ENCODE results near the gene PYM1.

The PYM1 gene

GRCh38 chr12:55930771-55931316 is 3.1 kb upstream of the PYM1 start, which contains the start of gene DGKA (continued):
- TF ChIP-seq ZNF501 (tag by site-specific recombination; IDR thresholded peaks at IDR 0.05): 0 out of 2 replicates have a peak, but pooled peaks have one; percentile 32
- TF ChIP-seq PRDM10 (tag by site-specific recombination; IDR thresholded peaks at IDR 0.05): 0 out of 2 replicates have a peak, but pooled peaks have one; percentile 29
- peak; percentile 51 for TF ChIP-seq ZBTB20 (tag by site-specific recombination; IDR thresholded peaks at IDR 0.05)
- TF ChIP-seq PATZ1 (tag by site-specific recombination; IDR thresholded peaks at IDR 0.05): peak; percentile 69
- TF ChIP-seq ZNF335 (tag by site-specific recombination; conservative IDR thresholded peaks at IDR 0.05): 0 out of 2 replicates have a peak, but pooled peaks have one; percentile 45
- TF ChIP-seq PRDM1 (tag by site-specific recombination; IDR thresholded peaks at IDR 0.05): no peak
- no peak for TF ChIP-seq ZNF184 (tag by site-specific recombination; IDR thresholded peaks at IDR 0.05)
- 0 out of 2 replicates have a peak, but pooled peaks have one; percentile 49 for TF ChIP-seq ZSCAN30 (tag by site-specific recombination; IDR thresholded peaks at IDR 0.05)
- TF ChIP-seq ZNF394 (tag by site-specific recombination; IDR thresholded peaks at IDR 0.05; ENCODE audit: borderline replicate concordance): no peak
- TF ChIP-seq EGR2 (tag by site-specific recombination; IDR thresholded peaks at IDR 0.05; ENCODE audit: low read depth): 0 out of 2 replicates have a peak, but pooled peaks have one; percentile 2

GRCh38 chr12:55929306-55929791 is 1.7 kb upstream of the PYM1 start:
- no peaks in the 10 kb centered on the region for H3K9me3 ChIP-seq (ENCODE audit: control insufficient read depth, insufficient read depth, low read depth, low read length)
- peaks cover 0 to 6% of the 10 kb centered on the region in 2 experiments; a peak in 2 of 3 replicates for H3K36me3 ChIP-seq (ENCODE audit: control insufficient read depth in 2 of 2, insufficient read depth in 1 of 2, low read length in 2 of 2)
- H3K4me3 ChIP-seq (ENCODE audit: low read depth, low read length): no peak overlapping the region
- CTCF ChIA-PET: interaction anchor here (0.6 to 1.6 kb wide), 6 partner anchors 10 to 133 kb away, joined by 3 to 15 read pairs (median 4); no protein-coding TSS in a partner anchor
- POLR2A ChIA-PET: interaction anchor here (1.0 to 4.4 kb wide), 3 partner anchors 78 to 100 kb away, joined by 3 to 42 read pairs (median 9); partner anchors contain the start of gene DNAJC14
- peaks cover 4% of the 10 kb centered on the region; the same call in 1 of the 2 replicates for H3K4me1 ChIP-seq (ENCODE audit: control insufficient read depth, insufficient read depth, low read length)
- TF ChIP-seq ZNF792 (tag by site-specific recombination; IDR thresholded peaks at IDR 0.05): no peak
- TF ChIP-seq ZNF701 (tag by site-specific recombination; IDR thresholded peaks at IDR 0.05): no peak
- no peak for TF ChIP-seq ZNF341 (tag by site-specific recombination; IDR thresholded peaks at IDR 0.05; ENCODE audit: low read depth)
- TF ChIP-seq ZBTB11 (tag by site-specific recombination; conservative IDR thresholded peaks at IDR 0.05; ENCODE audit: low read depth): no peak
- TF ChIP-seq TSHZ1 (tag by site-specific recombination; IDR thresholded peaks at IDR 0.05; ENCODE audit: borderline replicate concordance): no peak
- H3K27ac ChIP-seq (ENCODE audit: extremely low read depth, low read depth, low read length): peak overlapping the region; percentile 19; the same call in 1 of the 2 replicates
